ENCODE measurements around the gene DGCR8. TPM values are rescaled to one million over a fixed set of nuclear protein-coding genes. Genes with fewer than 3 reads are reported as not detected.

The DGCR8 gene
- polyA plus RNA-seq, 2 of the 4 experiments (the other 2 are of a cell fraction) = 18.1 to 21.3 TPM

DNA sequence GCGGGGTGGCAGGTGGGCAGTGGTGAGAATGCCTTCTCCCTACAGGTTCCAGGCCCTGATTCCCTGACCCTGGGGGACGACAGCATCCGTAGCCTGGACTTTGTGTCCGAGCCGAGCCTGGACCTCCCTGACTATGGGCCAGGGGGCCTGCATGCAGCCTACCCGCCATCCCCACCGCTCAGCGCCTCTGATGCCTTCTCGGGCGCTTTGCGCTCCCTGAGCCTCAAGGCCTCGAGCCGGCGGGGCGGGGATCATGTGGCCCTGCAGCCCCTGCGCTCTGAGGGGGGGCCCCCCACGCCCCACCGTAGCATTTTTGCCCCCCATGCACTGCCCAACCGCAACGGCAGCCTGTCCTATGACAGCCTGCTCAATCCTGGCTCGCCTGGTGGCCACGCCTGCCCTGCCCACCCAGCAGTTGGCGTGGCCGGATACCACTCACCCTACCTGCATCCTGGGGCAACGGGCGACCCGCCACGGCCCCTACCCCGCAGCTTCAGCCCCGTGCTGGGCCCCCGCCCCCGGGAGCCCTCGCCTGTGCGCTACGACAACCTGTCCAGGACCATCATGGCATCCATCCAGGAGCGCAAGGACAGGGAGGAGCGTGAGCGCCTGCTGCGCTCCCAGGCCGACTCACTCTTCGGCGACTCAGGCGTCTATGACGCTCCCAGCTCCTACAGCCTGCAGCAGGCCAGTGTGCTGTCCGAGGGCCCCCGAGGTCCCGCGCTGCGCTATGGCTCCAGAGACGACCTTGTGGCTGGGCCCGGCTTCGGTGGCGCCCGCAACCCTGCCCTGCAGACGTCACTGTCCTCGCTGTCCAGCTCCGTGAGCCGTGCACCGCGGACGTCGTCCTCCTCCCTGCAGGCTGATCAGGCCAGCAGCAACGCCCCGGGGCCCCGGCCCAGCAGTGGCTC, 62.9 kb downstream of the DGCR8 start:
- Histone ChIP-seq H3K4me2 (no peak overlapping the region), H3K9me3 (no peaks in the 10 kb centered on the region), H3K4me3 (no peak overlapping the region), H3K4me1 (no peaks in the 10 kb centered on the region), H3K27ac (no peak overlapping the region)
- no peak for ATAC-seq
- ChIA-PET CTCF (no interaction called here), POLR2A (no interaction called here)
- TF ChIP-seq CBX2 (IDR thresholded peaks at IDR 0.05; ENCODE audit: borderline replicate concordance, low read depth) (no peak), MAFK (IDR thresholded peaks at IDR 0.05; ENCODE audit: partially characterized antibody) (no peak)
- no peak for DNase-seq (ENCODE audit: low read depth in 1 of 2, low spot score in 1 of 2)
- WGBS (ENCODE audit: missing lambda C conversion rate) = 94% methylated on average over 33 of the region's 65 CpGs
- no peak for FAIRE-seq

DNA sequence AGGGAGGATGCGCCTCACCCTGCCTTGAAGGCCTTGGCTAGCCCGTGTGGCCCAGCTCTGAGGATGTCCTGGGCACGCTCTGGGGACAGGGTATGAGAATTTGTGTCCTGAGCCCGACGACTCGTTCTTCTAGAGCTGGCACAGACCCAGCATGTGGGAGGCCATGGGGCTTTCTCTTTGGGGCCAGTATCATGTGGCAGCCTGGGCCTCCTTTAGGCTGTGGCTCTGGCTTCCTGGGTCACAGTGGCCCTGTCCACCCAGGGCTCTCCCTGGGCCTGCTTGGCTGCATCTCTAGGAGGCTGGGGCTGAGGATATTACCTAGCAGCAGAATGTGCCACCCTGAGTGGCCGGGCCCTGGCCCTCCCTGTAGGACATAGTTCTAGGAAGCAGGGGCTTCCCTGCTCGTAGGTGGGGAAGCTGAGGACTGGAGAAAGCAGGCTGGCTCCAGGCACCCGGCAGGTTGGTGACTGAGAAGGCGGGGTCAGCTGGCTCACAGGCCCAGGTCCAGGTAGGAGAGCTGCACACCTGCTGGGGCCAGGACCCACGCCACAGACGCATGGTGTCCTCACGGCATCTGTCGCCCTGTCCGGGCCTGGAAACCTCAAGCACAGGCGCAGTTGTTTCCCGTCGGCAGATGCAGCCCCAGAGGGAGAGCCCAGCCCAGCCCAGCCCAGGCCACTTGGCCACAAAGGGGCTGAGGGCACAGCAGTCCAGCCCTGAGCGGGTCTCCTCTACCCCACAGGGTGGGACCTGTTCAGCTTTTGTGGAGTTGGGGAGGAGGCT, 64.0 kb downstream of the DGCR8 start:
- no peak for DNase-seq (ENCODE audit: low read depth in 1 of 2, low spot score in 1 of 2)
- POLR2A ChIA-PET = no interaction called here
- no peaks in the 10 kb centered on the region for H3K4me1 ChIP-seq
- FAIRE-seq = no peak
- ATAC-seq = no peak
- CTCF ChIA-PET = interaction anchor here (0.6 to 1.0 kb wide), 2 partner anchors 10 to 145 kb away, joined by 3 to 4 read pairs; no protein-coding TSS in a partner anchor
- no peak overlapping the region for H3K27ac ChIP-seq
- H3K9me3 ChIP-seq = no peaks in the 10 kb centered on the region
- WGBS (ENCODE audit: missing lambda C conversion rate) = 83% methylated on average over 6 of the region's 19 CpGs
- TF ChIP-seq HEYL (CRISPR knock-in tag; IDR thresholded peaks at IDR 0.05) (no peak), MAZ (IDR thresholded peaks at IDR 0.05; ENCODE audit: borderline replicate concordance, low read depth, low read length) (no peak), KDM5A (IDR thresholded peaks at IDR 0.05) (no peak), FOSL2 (IDR thresholded peaks at IDR 0.05) (no peak), FOSL2 (CRISPR knock-in tag; IDR thresholded peaks at IDR 0.05) (no peak), RFX5 (IDR thresholded peaks at IDR 0.05) (no peak), ZNF302 (CRISPR knock-in tag; IDR thresholded peaks at IDR 0.05) (no peak), KDM1A (IDR thresholded peaks at IDR 0.05; ENCODE audit: low read depth) (no peak), JUNB (IDR thresholded peaks at IDR 0.05) (no peak), FOSB (CRISPR knock-in tag; IDR thresholded peaks at IDR 0.05) (no peak), RCOR1 (IDR thresholded peaks at IDR 0.05; ENCODE audit: low read depth, low read length) (no peak), CBX8 (IDR thresholded peaks at IDR 0.05) (no peak), NPAS2 (CRISPR knock-in tag; IDR thresholded peaks at IDR 0.05; ENCODE audit: borderline replicate concordance) (no peak)
- TF ChIP-seq, protein P1, sequence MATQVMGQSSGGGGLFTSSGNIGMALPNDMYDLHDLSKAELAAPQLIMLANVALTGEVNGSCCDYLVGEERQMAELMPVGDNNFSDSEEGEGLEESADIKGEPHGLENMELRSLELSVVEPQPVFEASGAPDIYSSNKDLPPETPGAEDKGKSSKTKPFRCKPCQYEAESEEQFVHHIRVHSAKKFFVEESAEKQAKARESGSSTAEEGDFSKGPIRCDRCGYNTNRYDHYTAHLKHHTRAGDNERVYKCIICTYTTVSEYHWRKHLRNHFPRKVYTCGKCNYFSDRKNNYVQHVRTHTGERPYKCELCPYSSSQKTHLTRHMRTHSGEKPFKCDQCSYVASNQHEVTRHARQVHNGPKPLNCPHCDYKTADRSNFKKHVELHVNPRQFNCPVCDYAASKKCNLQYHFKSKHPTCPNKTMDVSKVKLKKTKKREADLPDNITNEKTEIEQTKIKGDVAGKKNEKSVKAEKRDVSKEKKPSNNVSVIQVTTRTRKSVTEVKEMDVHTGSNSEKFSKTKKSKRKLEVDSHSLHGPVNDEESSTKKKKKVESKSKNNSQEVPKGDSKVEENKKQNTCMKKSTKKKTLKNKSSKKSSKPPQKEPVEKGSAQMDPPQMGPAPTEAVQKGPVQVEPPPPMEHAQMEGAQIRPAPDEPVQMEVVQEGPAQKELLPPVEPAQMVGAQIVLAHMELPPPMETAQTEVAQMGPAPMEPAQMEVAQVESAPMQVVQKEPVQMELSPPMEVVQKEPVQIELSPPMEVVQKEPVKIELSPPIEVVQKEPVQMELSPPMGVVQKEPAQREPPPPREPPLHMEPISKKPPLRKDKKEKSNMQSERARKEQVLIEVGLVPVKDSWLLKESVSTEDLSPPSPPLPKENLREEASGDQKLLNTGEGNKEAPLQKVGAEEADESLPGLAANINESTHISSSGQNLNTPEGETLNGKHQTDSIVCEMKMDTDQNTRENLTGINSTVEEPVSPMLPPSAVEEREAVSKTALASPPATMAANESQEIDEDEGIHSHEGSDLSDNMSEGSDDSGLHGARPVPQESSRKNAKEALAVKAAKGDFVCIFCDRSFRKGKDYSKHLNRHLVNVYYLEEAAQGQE (IDR thresholded peaks at IDR 0.05) = no peak
- TF ChIP-seq, protein P2, sequence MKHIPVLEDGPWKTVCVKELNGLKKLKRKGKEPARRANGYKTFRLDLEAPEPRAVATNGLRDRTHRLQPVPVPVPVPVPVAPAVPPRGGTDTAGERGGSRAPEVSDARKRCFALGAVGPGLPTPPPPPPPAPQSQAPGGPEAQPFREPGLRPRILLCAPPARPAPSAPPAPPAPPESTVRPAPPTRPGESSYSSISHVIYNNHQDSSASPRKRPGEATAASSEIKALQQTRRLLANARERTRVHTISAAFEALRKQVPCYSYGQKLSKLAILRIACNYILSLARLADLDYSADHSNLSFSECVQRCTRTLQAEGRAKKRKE (CRISPR knock-in tag; IDR thresholded peaks at IDR 0.05; ENCODE audit: low read depth) = no peak
- TF ChIP-seq, protein P3, sequence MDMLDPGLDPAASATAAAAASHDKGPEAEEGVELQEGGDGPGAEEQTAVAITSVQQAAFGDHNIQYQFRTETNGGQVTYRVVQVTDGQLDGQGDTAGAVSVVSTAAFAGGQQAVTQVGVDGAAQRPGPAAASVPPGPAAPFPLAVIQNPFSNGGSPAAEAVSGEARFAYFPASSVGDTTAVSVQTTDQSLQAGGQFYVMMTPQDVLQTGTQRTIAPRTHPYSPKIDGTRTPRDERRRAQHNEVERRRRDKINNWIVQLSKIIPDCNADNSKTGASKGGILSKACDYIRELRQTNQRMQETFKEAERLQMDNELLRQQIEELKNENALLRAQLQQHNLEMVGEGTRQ (IDR thresholded peaks at IDR 0.05) = no peak
- TF ChIP-seq, protein P4, sequence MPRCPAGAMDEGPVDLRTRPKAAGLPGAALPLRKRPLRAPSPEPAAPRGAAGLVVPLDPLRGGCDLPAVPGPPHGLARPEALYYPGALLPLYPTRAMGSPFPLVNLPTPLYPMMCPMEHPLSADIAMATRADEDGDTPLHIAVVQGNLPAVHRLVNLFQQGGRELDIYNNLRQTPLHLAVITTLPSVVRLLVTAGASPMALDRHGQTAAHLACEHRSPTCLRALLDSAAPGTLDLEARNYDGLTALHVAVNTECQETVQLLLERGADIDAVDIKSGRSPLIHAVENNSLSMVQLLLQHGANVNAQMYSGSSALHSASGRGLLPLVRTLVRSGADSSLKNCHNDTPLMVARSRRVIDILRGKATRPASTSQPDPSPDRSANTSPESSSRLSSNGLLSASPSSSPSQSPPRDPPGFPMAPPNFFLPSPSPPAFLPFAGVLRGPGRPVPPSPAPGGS (IDR thresholded peaks at IDR 0.05) = no peak
- H3K4me2 ChIP-seq = no peak overlapping the region
- H3K4me3 ChIP-seq = no peak overlapping the region

Measured in A549 (cell line).